HCT116 (cell line): ENCODE results near the gene ZIC4. TPM values are rescaled to one million over a fixed set of nuclear protein-coding genes. Genes with fewer than 3 reads are reported as not detected.

Experiments
- ATAC-seq: fragments of 200-7000 bp; cut with Tn5 transposase; 2 replicates; pipeline ENCODE4 v1.9.1; 2020; ENCODE audit warnings: mild to moderate bottlenecking, moderate library complexity
- BruUV-seq: library from RNA; stranded (reverse); fragments of 400-500 nt; replicated peaks from 2 replicates; lab custom pipeline; 2021; lab: Mats Ljungman, UMichigan
- CTCF ChIA-PET: fragments of 300-600 bp; sonication (Branson Sonifier 250); formaldehyde crosslinking; loops from one replicate; lab custom pipeline; 2021; ENCODE audit warnings: antibody characterized with exemption; lab: Charles Lee
- POLR2A ChIA-PET: fragments of 300-600, 350-600 bp; sonication (Branson Sonifier 250); formaldehyde crosslinking; loops from one replicate; lab custom pipeline; 2021; ENCODE audit warnings: antibody characterized with exemption; lab: Charles Lee
- RAD21 ChIA-PET, 2 experiments: fragments of 300-600 bp; sonication (Branson Sonifier 250); formaldehyde crosslinking; loops; one replicate each; lab custom pipeline; 2023; ENCODE audit warnings: low total read pairs in 2 of 2; ENCODE audit not compliant: uncharacterized antibody in 2 of 2, unreplicated experiment in 2 of 2, low non-redundant PET in 1 of 2; lab: Charles Lee
- DNase-seq: peaks from one replicate; pipeline ENCODE4 v3.0.0-alpha.2; 2010; ENCODE audit warnings: low read depth, low spot score
- H2AFZ ChIP-seq: fragments of 200-600 bp; shearing (Covaris generic), sonication (generic); 2 replicates; pipeline ENCODE4 v1.6.1; 2017; ENCODE audit warnings: low read depth, mixed run types, mixed read lengths, antibody characterized with exemption, low read length; ENCODE audit not compliant: poor library complexity, severe bottlenecking
- H3K27ac ChIP-seq: 2 replicates; pipeline ENCODE4 v1.5.1; 2012; ENCODE audit warnings: low read depth, low read length
- H3K27me3 ChIP-seq: fragments of 200-600 bp; sonication (generic); 2 replicates; pipeline ENCODE4 v1.6.1; 2016; ENCODE audit warnings: mixed run types, low read length, mixed read lengths; ENCODE audit not compliant: insufficient read depth
- H3K36me3 ChIP-seq, 2 experiments: fragments of 200-500 bp in 1 of 2; fragments of 200-600 bp in 1 of 2; sonication (Bioruptor generic) in 1 of 2; sonication (generic) in 1 of 2; 2 replicates each; pipeline versions ENCODE4 v1.5.1 to v1.6.1; 2014 to 2016; ENCODE audit warnings: low read length in 2 of 2, inconsistent platforms in 1 of 2, mixed read lengths in 1 of 2, mixed run types in 1 of 2; ENCODE audit not compliant: insufficient read depth in 2 of 2, control insufficient read depth in 1 of 2
- H3K4me1 ChIP-seq, 2 experiments: fragments of 200-600 bp in 1 of 2; sonication (generic) in 1 of 2; 2 replicates each; pipeline versions ENCODE4 v1.5.1 to v1.6.1; 2012 to 2017; ENCODE audit warnings: low read length in 2 of 2, inconsistent platforms in 1 of 2, mild to moderate bottlenecking in 1 of 2, mixed read lengths in 1 of 2, mixed run types in 1 of 2, moderate library complexity in 1 of 2; ENCODE audit not compliant: insufficient read depth in 2 of 2, control insufficient read depth in 1 of 2
- H3K4me2 ChIP-seq: fragments of 200-600 bp; sonication (generic); 2 replicates; pipeline ENCODE4 v1.6.1; 2017; ENCODE audit warnings: mixed run types, low read length, mixed read lengths
- H3K4me3 ChIP-seq, 2 experiments: fragments of 200-600 bp in 1 of 2; sonication (generic) in 1 of 2; replicated peaks in 1 of 2; 2 replicates each; pipeline ENCODE4 v1.5.1; 2011 to 2016; ENCODE audit warnings: low read length in 2 of 2, control low read depth in 1 of 2, low read depth in 1 of 2, mild to moderate bottlenecking in 1 of 2, mixed read lengths in 1 of 2, mixed run types in 1 of 2
- H3K79me2 ChIP-seq: fragments of 200-600 bp; sonication (generic); 2 replicates; pipeline ENCODE4 v1.6.1; 2017; ENCODE audit warnings: mild to moderate bottlenecking, mixed run types, low read length, moderate library complexity, mixed read lengths; ENCODE audit not compliant: insufficient read depth
- H3K9ac ChIP-seq: fragments of 200-600 bp; sonication (generic); 2 replicates; pipeline ENCODE4 v1.6.1; 2016; ENCODE audit warnings: low read length, mixed read lengths
- H3K9me2 ChIP-seq: fragments of 200-600 bp; sonication (generic), shearing (Covaris generic); 2 replicates; pipeline ENCODE4 v1.6.1; 2017; ENCODE audit warnings: mixed run types, mild to moderate bottlenecking, moderate library complexity; ENCODE audit not compliant: insufficient read depth
- H3K9me3 ChIP-seq, 2 experiments: fragments of 200-500 bp in 1 of 2; fragments of 200-600 bp in 1 of 2; sonication (Bioruptor generic) in 1 of 2; sonication (generic) in 1 of 2; 2 replicates each; pipeline ENCODE4 v1.6.1; 2014 to 2017; ENCODE audit warnings: low read length in 2 of 2, mixed read lengths in 2 of 2, inconsistent platforms in 1 of 2, low read depth in 1 of 2, mild to moderate bottlenecking in 1 of 2, mixed run types in 1 of 2, moderate library complexity in 1 of 2; ENCODE audit not compliant: control insufficient read depth in 1 of 2, insufficient read depth in 1 of 2
- H4K20me1 ChIP-seq: fragments of 200-600 bp; sonication (generic), shearing (Covaris generic); 2 replicates; pipeline ENCODE4 v1.6.1; 2017; ENCODE audit warnings: mixed run types, mild to moderate bottlenecking, moderate library complexity; ENCODE audit not compliant: insufficient read depth
- CEBPB ChIP-seq: IDR thresholded peaks from 2 replicates; pipeline ENCODE4 v1.6.1; 2012; ENCODE audit warnings: low read depth
- CTCF ChIP-seq, 3 experiments: fragments of 200-600 bp in 1 of 3; sonication (generic) in 1 of 3; IDR thresholded peaks in 2 of 3; conservative IDR thresholded peaks in 1 of 3; 2 replicates each; pipeline ENCODE4 v1.5.1; 2012 to 2017; ENCODE audit warnings: low read depth in 2 of 3, low read length in 2 of 3, antibody characterized with exemption in 1 of 3, borderline replicate concordance in 1 of 3, control low read depth in 1 of 3, mild to moderate bottlenecking in 1 of 3, mixed read lengths in 1 of 3, mixed run types in 1 of 3, moderate library complexity in 1 of 3; ENCODE audit not compliant: insufficient read depth in 1 of 3
- ELF1 ChIP-seq: IDR thresholded peaks from 2 replicates; pipeline ENCODE4 v1.6.1; 2012; ENCODE audit warnings: low read depth, borderline replicate concordance
- EZH2 ChIP-seq: fragments of 200-600 bp; sonication (generic); IDR thresholded peaks from 2 replicates; pipeline ENCODE4 v1.6.1; 2017; ENCODE audit warnings: antibody characterized with exemption, mixed run types
- MAX ChIP-seq: IDR thresholded peaks from 2 replicates; pipeline ENCODE4 v1.6.1; 2012
- POLR2AphosphoS5 ChIP-seq: IDR thresholded peaks from 2 replicates; pipeline ENCODE4 v1.6.1; 2011; ENCODE audit warnings: mild to moderate bottlenecking, low read depth, low read length, moderate library complexity
- SIN3A ChIP-seq: IDR thresholded peaks from 2 replicates; pipeline ENCODE4 v1.6.1; 2012; ENCODE audit warnings: low read depth
- YY1 ChIP-seq: IDR thresholded peaks from 2 replicates; pipeline ENCODE4 v1.6.1; 2011; ENCODE audit warnings: low read length, low read depth, moderate library complexity, mild to moderate bottlenecking; ENCODE audit not compliant: insufficient replicate concordance; ENCODE audit errors: extremely low read depth
- ZNF274 ChIP-seq: fragments of 200-500 bp; sonication (Bioruptor generic); IDR thresholded peaks from 2 replicates; pipeline ENCODE4 v1.6.1; 2014; ENCODE audit warnings: mild to moderate bottlenecking, low read depth, low read length, inconsistent platforms
- intact Hi-C: fragments of 100-400 bp; cut with micrococcal nuclease; formaldehyde crosslinking; loops from 2 replicates; pipeline ENCODE4 v1.10.0; 2022
- total RNA-seq: library from RNA; stranded (reverse); gene quantifications from one replicate; pipeline ENCODE4 v1.2.1, GENCODE V29; 2021; ENCODE audit not compliant: unreplicated experiment

ZIC4 gene
- total RNA-seq, 1 experiment from 2014 or later: not detected

- H3K9ac ChIP-seq: no peak overlapping the region
- H3K27me3 ChIP-seq: no peaks in the 10 kb centered on the region
- H3K9me3 ChIP-seq: no peaks in the 10 kb centered on the region
- ATAC-seq: no peak
- no peaks in the 10 kb centered on the region for H4K20me1 ChIP-seq
- no peaks in the 10 kb centered on the region for H3K79me2 ChIP-seq
- H3K9me2 ChIP-seq: no peaks in the 10 kb centered on the region
- DNase-seq: no peak
- CTCF ChIA-PET: no interaction called here
- POLR2A ChIA-PET: no interaction called here
- H3K4me3 ChIP-seq: no peak overlapping the region
- no peaks in the 10 kb centered on the region for H3K36me3 ChIP-seq
- intact Hi-C loops: no loop called here
- H3K4me1 ChIP-seq: no peaks in the 10 kb centered on the region
- RAD21 ChIA-PET: no interaction called here
- no peak overlapping the region for H3K27ac ChIP-seq
- no peak overlapping the region for H3K4me2 ChIP-seq
- BruUV-seq: no TSS peak
- no peak overlapping the region for H2AFZ ChIP-seq
- TF ChIP-seq MAX (no peak), ELF1 (no peak), CEBPB (no peak), POLR2AphosphoS5 (no peak), YY1 (no peak), SIN3A (no peak), CTCF (IDR thresholded peaks at IDR 0.05 in 2 of 3, conservative IDR thresholded peaks at IDR 0.05 in 1 of 3; ENCODE audit: borderline replicate concordance in 1 of 3, insufficient read depth in 1 of 3, low read depth in 2 of 3, low read length in 2 of 3) (no peak), ZNF274 (no peak), EZH2 (no peak)
- TF ChIP-seq, all 23 proteins: peak for 0
Observed at GRCh38 chr3:147407114-147407497, 763 bp upstream of the ZIC4 start.
